K562 (cell line): ENCODE data around the gene SPON1. TPM values are rescaled to one million over a fixed set of nuclear protein-coding genes. Genes with fewer than 3 reads are reported as not detected.

Experiments used
- BRD9 ChIP-seq: fragments of 450-650 bp; IDR thresholded peaks from 2 replicates; pipeline ENCODE4 v1.6.1; 2018; ENCODE audit warnings: low read depth; ENCODE audit not compliant: partially characterized antibody
- CC2D1A ChIP-seq: fragments of 450-650 bp; IDR thresholded peaks from 2 replicates; pipeline ENCODE4 v1.6.1; 2017; ENCODE audit warnings: mild to moderate bottlenecking
- HLTF ChIP-seq: fragments of 450-650 bp; IDR thresholded peaks from 2 replicates; pipeline ENCODE4 v1.6.1; 2016
- NCOA2 ChIP-seq, 2 experiments: fragments of 450-650 bp; IDR thresholded peaks; 2 replicates each; pipeline ENCODE4 v1.6.1; 2018; ENCODE audit warnings: mild to moderate bottlenecking in 2 of 2, moderate library complexity in 1 of 2; ENCODE audit not compliant: partially characterized antibody in 2 of 2
- RFX1 ChIP-seq: fragments of 450-650 bp; IDR thresholded peaks from 2 replicates; pipeline ENCODE4 v1.6.1; 2016; ENCODE audit warnings: mild to moderate bottlenecking, moderate library complexity
- polyA plus RNA-seq, 8 experiments: library from polyadenylated mRNA; depleted of rRNA in 4 of 8; stranded (reverse) in 5 of 8; unstranded in 3 of 8; fragments of >200 nt; fragmentation: Nextera tagmentation in 2 of 8; fragmentation: Illumina TruSeq in 1 of 8; extraction: Ambion mirVana in 2 of 8; extraction: Trizol in 1 of 8; gene quantifications; 2 replicates each; pipeline versions ENCODE4 v1.2.1 to v1.2.3, GENCODE V29; 2011 to 2014; ENCODE audit warnings: inconsistent platforms in 1 of 8, missing spikeins in 1 of 8
- total RNA-seq, 7 experiments: library from RNA; depleted of rRNA in 6 of 7; stranded (reverse); fragments of >200 nt in 6 of 7; fragmentation: Illumina TruSeq in 2 of 7; extraction: Trizol in 2 of 7; gene quantifications; 2 replicates each; pipeline versions ENCODE4 v1.2.1 to v1.2.3, GENCODE V29; 2011 to 2021; ENCODE audit warnings: low replicate concordance in 1 of 7
- TF ChIP-seq, protein P1 (sequence below): fragments of 450-650 bp; IDR thresholded peaks from 2 replicates; pipeline ENCODE4 v1.6.1; 2016; ENCODE audit warnings: mild to moderate bottlenecking, moderate library complexity

SPON1 gene
- total and polyA plus RNA-seq, 9 of the 15 experiments (the other 6 are each of a cell fraction or from before 2014, with no cell fraction given) = 0.04 to 0.06 TPM; not detected in 7

DNA sequence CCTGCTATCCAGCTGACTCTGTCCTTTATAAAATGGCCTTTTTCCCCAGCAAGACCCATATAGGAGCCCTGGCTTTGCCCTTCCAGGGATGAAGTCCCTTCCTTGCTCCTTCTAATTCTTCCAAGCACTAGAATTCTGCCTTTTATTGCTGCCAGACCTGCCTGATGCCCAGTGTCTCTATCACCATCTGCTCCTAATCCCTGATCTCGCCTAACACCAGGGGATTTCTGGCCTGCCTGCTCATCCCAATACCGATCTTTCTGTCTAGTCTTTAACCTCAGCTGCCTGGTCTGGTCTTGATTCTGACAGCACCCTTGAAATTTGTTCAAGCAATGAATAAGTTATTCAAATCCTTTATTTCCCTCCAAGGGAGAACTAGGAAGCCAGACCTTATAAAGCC is 150.2 kb downstream of the SPON1 start (continued):
- TF ChIP-seq, protein P1, sequence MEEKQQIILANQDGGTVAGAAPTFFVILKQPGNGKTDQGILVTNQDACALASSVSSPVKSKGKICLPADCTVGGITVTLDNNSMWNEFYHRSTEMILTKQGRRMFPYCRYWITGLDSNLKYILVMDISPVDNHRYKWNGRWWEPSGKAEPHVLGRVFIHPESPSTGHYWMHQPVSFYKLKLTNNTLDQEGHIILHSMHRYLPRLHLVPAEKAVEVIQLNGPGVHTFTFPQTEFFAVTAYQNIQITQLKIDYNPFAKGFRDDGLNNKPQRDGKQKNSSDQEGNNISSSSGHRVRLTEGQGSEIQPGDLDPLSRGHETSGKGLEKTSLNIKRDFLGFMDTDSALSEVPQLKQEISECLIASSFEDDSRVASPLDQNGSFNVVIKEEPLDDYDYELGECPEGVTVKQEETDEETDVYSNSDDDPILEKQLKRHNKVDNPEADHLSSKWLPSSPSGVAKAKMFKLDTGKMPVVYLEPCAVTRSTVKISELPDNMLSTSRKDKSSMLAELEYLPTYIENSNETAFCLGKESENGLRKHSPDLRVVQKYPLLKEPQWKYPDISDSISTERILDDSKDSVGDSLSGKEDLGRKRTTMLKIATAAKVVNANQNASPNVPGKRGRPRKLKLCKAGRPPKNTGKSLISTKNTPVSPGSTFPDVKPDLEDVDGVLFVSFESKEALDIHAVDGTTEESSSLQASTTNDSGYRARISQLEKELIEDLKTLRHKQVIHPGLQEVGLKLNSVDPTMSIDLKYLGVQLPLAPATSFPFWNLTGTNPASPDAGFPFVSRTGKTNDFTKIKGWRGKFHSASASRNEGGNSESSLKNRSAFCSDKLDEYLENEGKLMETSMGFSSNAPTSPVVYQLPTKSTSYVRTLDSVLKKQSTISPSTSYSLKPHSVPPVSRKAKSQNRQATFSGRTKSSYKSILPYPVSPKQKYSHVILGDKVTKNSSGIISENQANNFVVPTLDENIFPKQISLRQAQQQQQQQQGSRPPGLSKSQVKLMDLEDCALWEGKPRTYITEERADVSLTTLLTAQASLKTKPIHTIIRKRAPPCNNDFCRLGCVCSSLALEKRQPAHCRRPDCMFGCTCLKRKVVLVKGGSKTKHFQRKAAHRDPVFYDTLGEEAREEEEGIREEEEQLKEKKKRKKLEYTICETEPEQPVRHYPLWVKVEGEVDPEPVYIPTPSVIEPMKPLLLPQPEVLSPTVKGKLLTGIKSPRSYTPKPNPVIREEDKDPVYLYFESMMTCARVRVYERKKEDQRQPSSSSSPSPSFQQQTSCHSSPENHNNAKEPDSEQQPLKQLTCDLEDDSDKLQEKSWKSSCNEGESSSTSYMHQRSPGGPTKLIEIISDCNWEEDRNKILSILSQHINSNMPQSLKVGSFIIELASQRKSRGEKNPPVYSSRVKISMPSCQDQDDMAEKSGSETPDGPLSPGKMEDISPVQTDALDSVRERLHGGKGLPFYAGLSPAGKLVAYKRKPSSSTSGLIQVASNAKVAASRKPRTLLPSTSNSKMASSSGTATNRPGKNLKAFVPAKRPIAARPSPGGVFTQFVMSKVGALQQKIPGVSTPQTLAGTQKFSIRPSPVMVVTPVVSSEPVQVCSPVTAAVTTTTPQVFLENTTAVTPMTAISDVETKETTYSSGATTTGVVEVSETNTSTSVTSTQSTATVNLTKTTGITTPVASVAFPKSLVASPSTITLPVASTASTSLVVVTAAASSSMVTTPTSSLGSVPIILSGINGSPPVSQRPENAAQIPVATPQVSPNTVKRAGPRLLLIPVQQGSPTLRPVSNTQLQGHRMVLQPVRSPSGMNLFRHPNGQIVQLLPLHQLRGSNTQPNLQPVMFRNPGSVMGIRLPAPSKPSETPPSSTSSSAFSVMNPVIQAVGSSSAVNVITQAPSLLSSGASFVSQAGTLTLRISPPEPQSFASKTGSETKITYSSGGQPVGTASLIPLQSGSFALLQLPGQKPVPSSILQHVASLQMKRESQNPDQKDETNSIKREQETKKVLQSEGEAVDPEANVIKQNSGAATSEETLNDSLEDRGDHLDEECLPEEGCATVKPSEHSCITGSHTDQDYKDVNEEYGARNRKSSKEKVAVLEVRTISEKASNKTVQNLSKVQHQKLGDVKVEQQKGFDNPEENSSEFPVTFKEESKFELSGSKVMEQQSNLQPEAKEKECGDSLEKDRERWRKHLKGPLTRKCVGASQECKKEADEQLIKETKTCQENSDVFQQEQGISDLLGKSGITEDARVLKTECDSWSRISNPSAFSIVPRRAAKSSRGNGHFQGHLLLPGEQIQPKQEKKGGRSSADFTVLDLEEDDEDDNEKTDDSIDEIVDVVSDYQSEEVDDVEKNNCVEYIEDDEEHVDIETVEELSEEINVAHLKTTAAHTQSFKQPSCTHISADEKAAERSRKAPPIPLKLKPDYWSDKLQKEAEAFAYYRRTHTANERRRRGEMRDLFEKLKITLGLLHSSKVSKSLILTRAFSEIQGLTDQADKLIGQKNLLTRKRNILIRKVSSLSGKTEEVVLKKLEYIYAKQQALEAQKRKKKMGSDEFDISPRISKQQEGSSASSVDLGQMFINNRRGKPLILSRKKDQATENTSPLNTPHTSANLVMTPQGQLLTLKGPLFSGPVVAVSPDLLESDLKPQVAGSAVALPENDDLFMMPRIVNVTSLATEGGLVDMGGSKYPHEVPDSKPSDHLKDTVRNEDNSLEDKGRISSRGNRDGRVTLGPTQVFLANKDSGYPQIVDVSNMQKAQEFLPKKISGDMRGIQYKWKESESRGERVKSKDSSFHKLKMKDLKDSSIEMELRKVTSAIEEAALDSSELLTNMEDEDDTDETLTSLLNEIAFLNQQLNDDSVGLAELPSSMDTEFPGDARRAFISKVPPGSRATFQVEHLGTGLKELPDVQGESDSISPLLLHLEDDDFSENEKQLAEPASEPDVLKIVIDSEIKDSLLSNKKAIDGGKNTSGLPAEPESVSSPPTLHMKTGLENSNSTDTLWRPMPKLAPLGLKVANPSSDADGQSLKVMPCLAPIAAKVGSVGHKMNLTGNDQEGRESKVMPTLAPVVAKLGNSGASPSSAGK = no peak
- no peak for TF ChIP-seq NCOA2 (IDR thresholded peaks at IDR 0.05; ENCODE audit: partially characterized antibody in 2 of 2)
- no peak for TF ChIP-seq HLTF
- TF ChIP-seq BRD9 = no peak
- TF ChIP-seq CC2D1A = no peak
- TF ChIP-seq RFX1 = no peak
- TF ChIP-seq, all 486 proteins: peak for 0
